GM12872 (cell line): Measurements from ENCODE around the gene RAPGEF5.

ENCODE experiments used
- CTCF ChIP-seq: IDR thresholded peaks from 3 replicates; pipeline ENCODE4 v1.5.1; 2011; ENCODE audit warnings: low read depth, mild to moderate bottlenecking, low read length, moderate library complexity; ENCODE audit not compliant: insufficient read depth

RAPGEF5 gene

GRCh38 chr7:22307816-22308215 is 49.1 kb downstream of the RAPGEF5 start:
- TF ChIP-seq CTCF = no peak

- no peak for TF ChIP-seq CTCF
Observed at GRCh38 chr7:22305706-22306105, 51.2 kb downstream of the RAPGEF5 start.

- no peak for TF ChIP-seq CTCF
Observed at GRCh38 chr7:22302951-22303423, 54.0 kb downstream of the RAPGEF5 start.

- no peak for TF ChIP-seq CTCF
Observed at GRCh38 chr7:22302193-22302592, 54.8 kb downstream of the RAPGEF5 start.

GRCh38 chr7:22301790-22302189 is 55.2 kb downstream of the RAPGEF5 start:
- no peak for TF ChIP-seq CTCF

GRCh38 chr7:22300839-22301238 is 56.1 kb downstream of the RAPGEF5 start:
- no peak for TF ChIP-seq CTCF

GRCh38 chr7:22296916-22297315 is 60.0 kb downstream of the RAPGEF5 start:
- 0 out of 3 replicates have a peak, but pooled peaks have one; percentile 14 for TF ChIP-seq CTCF

- no peak for TF ChIP-seq CTCF
Observed at GRCh38 chr7:22296265-22296566, 60.7 kb downstream of the RAPGEF5 start.
